ENCODE data around the gene ASRGL1. TPM values are rescaled to one million over a fixed set of nuclear protein-coding genes. Genes with fewer than 3 reads are reported as not detected.
A peak's percentile ranks its signal among the peaks of the same experiment; 100 is the strongest.

ASRGL1 gene
- total and polyA plus RNA-seq, 2 of the 13 experiments (the other 11 are each of a cell fraction or from before 2014, with no cell fraction given), result 50.8 to 97.5 TPM

GRCh38 chr11:62340269-62340901, 3.1 kb downstream of the ASRGL1 start (continued):
- TF ChIP-seq ESRRA (CRISPR knock-in tag; IDR thresholded peaks at IDR 0.05; ENCODE audit: low read depth) (peak; percentile 80), ZNF230 (CRISPR knock-in tag; IDR thresholded peaks at IDR 0.05) (no peak), ZC3H4 (CRISPR knock-in tag; IDR thresholded peaks at IDR 0.05; ENCODE audit: borderline replicate concordance) (no peak), ZNF563 (CRISPR knock-in tag; IDR thresholded peaks at IDR 0.05) (no peak), ZNF20 (CRISPR knock-in tag; IDR thresholded peaks at IDR 0.05) (peak; percentile 42; the same call in 1 of the 2 replicates), ZNF3 (CRISPR knock-in tag; IDR thresholded peaks at IDR 0.05) (no peak), RFX3 (CRISPR knock-in tag; IDR thresholded peaks at IDR 0.05) (no peak), CREB1 (IDR thresholded peaks at IDR 0.05) (no peak), CREB1 (CRISPR knock-in tag; IDR thresholded peaks at IDR 0.05) (no peak), HIC2 (CRISPR knock-in tag; IDR thresholded peaks at IDR 0.05; ENCODE audit: low read depth) (peak; percentile 42; the same call in 1 of the 2 replicates), SATB2 (CRISPR knock-in tag; IDR thresholded peaks at IDR 0.05) (no peak), KLF6 (CRISPR knock-in tag; IDR thresholded peaks at IDR 0.05) (no peak), SIX1 (CRISPR knock-in tag; IDR thresholded peaks at IDR 0.05; ENCODE audit: borderline replicate concordance) (peak; percentile 28; the same call in 1 of the 2 replicates), HNF1A (IDR thresholded peaks at IDR 0.05; ENCODE audit: low read depth) (peak; percentile 50; the same call in 1 of the 2 replicates), HNF1A (CRISPR knock-in tag; IDR thresholded peaks at IDR 0.05; ENCODE audit: borderline replicate concordance) (no peak), ZNF407 (CRISPR knock-in tag; IDR thresholded peaks at IDR 0.05; ENCODE audit: not compliant biosample characterization) (no peak)

Measured in HepG2 (cell line).